PC-9 (cell line): Measurements from ENCODE around the gene DPP9. TPM values are rescaled to one million over a fixed set of nuclear protein-coding genes. Genes with fewer than 3 reads are reported as not detected.

Source experiments
- BruUV-seq: library from RNA; stranded (reverse); fragments of 400-500 nt; replicated peaks from 2 replicates; lab custom pipeline; 2021; lab: Mats Ljungman, UMichigan
- CTCF ChIA-PET: fragments of 300-600 bp; sonication (Branson Sonifier 250); formaldehyde crosslinking; loops from one replicate; lab custom pipeline; 2022; ENCODE audit warnings: antibody characterized with exemption; lab: Charles Lee
- POLR2A ChIA-PET: fragments of 300-600 bp; sonication (Branson Sonifier 250); formaldehyde crosslinking; loops from one replicate; lab custom pipeline; 2022; ENCODE audit warnings: antibody characterized with exemption; ENCODE audit not compliant: unreplicated experiment; lab: Charles Lee
- DNase-seq, 2 experiments: peaks; one replicate each; pipeline versions ENCODE4 v3.0.0 to v3.0.0-alpha.2; 2015 to 2022; ENCODE audit warnings: mixed read lengths in 1 of 2
- H2AFZ ChIP-seq: fragments of 200-600 bp; sonication (generic); 2 replicates; pipeline ENCODE4 v1.8.1; 2017; ENCODE audit warnings: antibody characterized with exemption
- H3F3A ChIP-seq: fragments of 200-600 bp; sonication (generic); 2 replicates; pipeline ENCODE4 v1.8.1; 2017; ENCODE audit warnings: antibody characterized with exemption, mild to moderate bottlenecking, low read depth; ENCODE audit not compliant: insufficient read depth
- H3K27ac ChIP-seq: fragments of 200-600 bp; sonication (generic); 2 replicates; pipeline ENCODE4 v1.6.1; 2016; ENCODE audit warnings: mixed run types
- H3K27me3 ChIP-seq: fragments of 200-600 bp; sonication (generic); 2 replicates; pipeline ENCODE4 v1.6.1; 2016; ENCODE audit warnings: low read depth, mixed run types; ENCODE audit not compliant: insufficient read depth
- H3K36me3 ChIP-seq: fragments of 200-600 bp; sonication (generic); 2 replicates; pipeline ENCODE4 v1.6.1; 2016; ENCODE audit warnings: low read depth, mixed run types
- H3K4me1 ChIP-seq: fragments of 200-600 bp; sonication (generic); replicated peaks from 2 replicates; pipeline ENCODE4 v1.6.1; 2016; ENCODE audit warnings: mixed run types; ENCODE audit not compliant: insufficient read depth
- H3K4me2 ChIP-seq: fragments of 200-600 bp; sonication (generic); 2 replicates; pipeline ENCODE4 v1.6.1; 2017; ENCODE audit warnings: mixed run types
- H3K4me3 ChIP-seq: fragments of 200-600 bp; sonication (generic); 2 replicates; pipeline ENCODE4 v1.6.1; 2016; ENCODE audit warnings: mixed run types
- H3K79me2 ChIP-seq: fragments of 200-600 bp; sonication (generic); 2 replicates; pipeline ENCODE4 v1.6.1; 2017; ENCODE audit warnings: low read depth, mixed run types
- H3K9me2 ChIP-seq: fragments of 200-600 bp; sonication (generic); 2 replicates; pipeline ENCODE4 v1.8.1; 2017; ENCODE audit warnings: mild to moderate bottlenecking; ENCODE audit not compliant: insufficient read depth
- H3K9me3 ChIP-seq: fragments of 200-600 bp; sonication (generic); 2 replicates; pipeline ENCODE4 v1.8.1; 2016; ENCODE audit warnings: low read depth; ENCODE audit not compliant: insufficient read depth
- H4K20me1 ChIP-seq: fragments of 200-600 bp; sonication (generic); 2 replicates; pipeline ENCODE4 v1.8.1; 2017; ENCODE audit not compliant: insufficient read depth
- EZH2 ChIP-seq: fragments of 200-600 bp; sonication (generic); IDR thresholded peaks from 2 replicates; pipeline ENCODE4 v1.8.0; 2017; ENCODE audit warnings: antibody characterized with exemption, low read depth
- intact Hi-C: fragments of 100-400 bp; cut with micrococcal nuclease; formaldehyde crosslinking; loops from one replicate; pipeline ENCODE4 v1.10.0; 2022; ENCODE audit not compliant: unreplicated experiment
- total RNA-seq: library from RNA; stranded (reverse); gene quantifications from 2 replicates; pipeline ENCODE4 v1.2.3, GENCODE V29; 2021
- TF ChIP-seq, protein P1 (sequence below): fragments of 200-600 bp; sonication (generic); conservative IDR thresholded peaks from 2 replicates; pipeline ENCODE4 v1.6.1; 2017; ENCODE audit warnings: mixed run types, antibody characterized with exemption, mild to moderate bottlenecking, moderate library complexity

Gene DPP9
- total RNA-seq, 1 experiment from 2014 or later: 85.3 TPM

- H3F3A ChIP-seq: peaks cover 17% of the 10 kb centered on the region; the same call in 1 of the 2 replicates
- no peaks in the 10 kb centered on the region for H4K20me1 ChIP-seq
- H3K9me2 ChIP-seq: no peaks in the 10 kb centered on the region
- H3K4me2 ChIP-seq: no peak overlapping the region
- H3K36me3 ChIP-seq: no peaks in the 10 kb centered on the region
- H3K4me3 ChIP-seq: no peak overlapping the region
- no peak for TF ChIP-seq EZH2
- TF ChIP-seq, protein P1, sequence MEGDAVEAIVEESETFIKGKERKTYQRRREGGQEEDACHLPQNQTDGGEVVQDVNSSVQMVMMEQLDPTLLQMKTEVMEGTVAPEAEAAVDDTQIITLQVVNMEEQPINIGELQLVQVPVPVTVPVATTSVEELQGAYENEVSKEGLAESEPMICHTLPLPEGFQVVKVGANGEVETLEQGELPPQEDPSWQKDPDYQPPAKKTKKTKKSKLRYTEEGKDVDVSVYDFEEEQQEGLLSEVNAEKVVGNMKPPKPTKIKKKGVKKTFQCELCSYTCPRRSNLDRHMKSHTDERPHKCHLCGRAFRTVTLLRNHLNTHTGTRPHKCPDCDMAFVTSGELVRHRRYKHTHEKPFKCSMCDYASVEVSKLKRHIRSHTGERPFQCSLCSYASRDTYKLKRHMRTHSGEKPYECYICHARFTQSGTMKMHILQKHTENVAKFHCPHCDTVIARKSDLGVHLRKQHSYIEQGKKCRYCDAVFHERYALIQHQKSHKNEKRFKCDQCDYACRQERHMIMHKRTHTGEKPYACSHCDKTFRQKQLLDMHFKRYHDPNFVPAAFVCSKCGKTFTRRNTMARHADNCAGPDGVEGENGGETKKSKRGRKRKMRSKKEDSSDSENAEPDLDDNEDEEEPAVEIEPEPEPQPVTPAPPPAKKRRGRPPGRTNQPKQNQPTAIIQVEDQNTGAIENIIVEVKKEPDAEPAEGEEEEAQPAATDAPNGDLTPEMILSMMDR: no peak
- no TSS peak for BruUV-seq
- H3K4me1 ChIP-seq: peaks cover 15% of the 10 kb centered on the region
- no peaks in the 10 kb centered on the region for H3K9me3 ChIP-seq
- POLR2A ChIA-PET: no interaction called here
- no peaks in the 10 kb centered on the region for H3K27me3 ChIP-seq
- intact Hi-C loops: loop anchor here (5.0 to 10.0 kb wide), 3 partner anchors 154 to 346 kb away; no protein-coding TSS in a partner anchor
- H2AFZ ChIP-seq: no peak overlapping the region
- no peak overlapping the region for H3K27ac ChIP-seq
- CTCF ChIA-PET: interaction anchor here (0.7 kb wide), 1 partner anchor 154 kb away, joined by 4 read pairs; no protein-coding TSS in a partner anchor
- DNase-seq: no peak
- H3K79me2 ChIP-seq: peaks cover 27% of the 10 kb centered on the region
Measured at GRCh38 chr19:4721196-4721595, 2.4 kb downstream of the DPP9 start.

- POLR2A ChIA-PET: no interaction called here
- H3K9me2 ChIP-seq: no peaks in the 10 kb centered on the region
- TF ChIP-seq, protein P1: no peak
- TF ChIP-seq EZH2: no peak
- H2AFZ ChIP-seq: no peak overlapping the region
- H3K4me3 ChIP-seq: no peak overlapping the region
- no peak overlapping the region for H3K27ac ChIP-seq
- peaks cover 15% of the 10 kb centered on the region for H3K4me1 ChIP-seq
- H4K20me1 ChIP-seq: no peaks in the 10 kb centered on the region
- peaks cover 27% of the 10 kb centered on the region for H3K79me2 ChIP-seq
- no peak for DNase-seq
- CTCF ChIA-PET: no interaction called here
- H3F3A ChIP-seq: peaks cover 17% of the 10 kb centered on the region; the same call in 1 of the 2 replicates
- intact Hi-C loops: loop anchor here (5.0 to 10.0 kb wide), 3 partner anchors 153 to 345 kb away; no protein-coding TSS in a partner anchor
- H3K9me3 ChIP-seq: no peaks in the 10 kb centered on the region
- H3K36me3 ChIP-seq: no peaks in the 10 kb centered on the region
- no peaks in the 10 kb centered on the region for H3K27me3 ChIP-seq
- H3K4me2 ChIP-seq: no peak overlapping the region
- no TSS peak for BruUV-seq
Measured at GRCh38 chr19:4720037-4720700, 3.5 kb downstream of the DPP9 start.

- no peak overlapping the region for H3K4me3 ChIP-seq
- TF ChIP-seq EZH2: no peak
- TF ChIP-seq, protein P1: no peak
- H3K9me3 ChIP-seq: no peaks in the 10 kb centered on the region
- no peaks in the 10 kb centered on the region for H3K9me2 ChIP-seq
- H3K4me1 ChIP-seq: peaks cover 15% of the 10 kb centered on the region
- intact Hi-C loops: loop anchor here (10.0 kb wide), 1 partner anchor 195 kb away; no protein-coding TSS in a partner anchor
- H4K20me1 ChIP-seq: no peaks in the 10 kb centered on the region
- no peak overlapping the region for H3K27ac ChIP-seq
- H2AFZ ChIP-seq: no peak overlapping the region
- no peak for DNase-seq
- CTCF ChIA-PET: no interaction called here
- no peaks in the 10 kb centered on the region for H3K27me3 ChIP-seq
- no peaks in the 10 kb centered on the region for H3K36me3 ChIP-seq
- H3F3A ChIP-seq: peaks cover 17% of the 10 kb centered on the region; the same call in 1 of the 2 replicates
- POLR2A ChIA-PET: no interaction called here
- H3K4me2 ChIP-seq: no peak overlapping the region
- peaks cover 27% of the 10 kb centered on the region for H3K79me2 ChIP-seq
- no TSS peak for BruUV-seq
Measured at GRCh38 chr19:4719499-4719866, 4.2 kb downstream of the DPP9 start.
